Subcutaneous adipose tissue (tissue), 4 donors: Measurements from ENCODE around the gene C20orf202. TPM values are rescaled to one million over a fixed set of nuclear protein-coding genes. Genes with fewer than 3 reads are reported as not detected.

Source experiments
- CTCF ChIP-seq: fragments of 450-650 bp; IDR thresholded peaks from one replicate; pipeline ENCODE4 v1.5.1; 2016; ENCODE audit warnings: low read depth, mild to moderate bottlenecking, control low read depth, antibody characterized with exemption, moderate library complexity
- total RNA-seq, 4 donors: library from RNA; depleted of rRNA; stranded (reverse); fragments of >200 nt; gene quantifications; one replicate each; pipeline ENCODE4 v1.1.0, GENCODE V29; 2016

The C20orf202 gene
- total RNA-seq, 4 donors from 2014 or later = 0.75 to 1.1 (median 0.85) TPM; not detected in 1

- TF ChIP-seq CTCF = no peak
Measured at GRCh38 chr20:1173698-1174097, 29.6 kb upstream of the C20orf202 start.

- TF ChIP-seq CTCF = no peak
Measured at GRCh38 chr20:1174787-1175186, 28.5 kb upstream of the C20orf202 start.

GRCh38 chr20:1177680-1178079, 25.6 kb upstream of the C20orf202 start:
- TF ChIP-seq CTCF = no peak

GRCh38 chr20:1178103-1178502, 25.2 kb upstream of the C20orf202 start:
- TF ChIP-seq CTCF = no peak

- no peak for TF ChIP-seq CTCF
Measured at GRCh38 chr20:1178623-1179022, 24.6 kb upstream of the C20orf202 start.

- TF ChIP-seq CTCF = no peak
Measured at GRCh38 chr20:1180949-1181348, 22.3 kb upstream of the C20orf202 start.

GRCh38 chr20:1182106-1182505, 21.1 kb upstream of the C20orf202 start:
- no peak for TF ChIP-seq CTCF
